GM23338 (cell line): ENCODE measurements around the gene CDH18. TPM values are rescaled to one million over a fixed set of nuclear protein-coding genes. Genes with fewer than 3 reads are reported as not detected.

ENCODE experiments used
- ATAC-seq: fragments of 200-7000 bp; cut with Tn5 transposase; 3 replicates; pipeline ENCODE4 v1.9.1; 2020
- DNase-seq: peaks from one replicate; pipeline ENCODE4 v3.0.0-alpha.2; 2015; ENCODE audit warnings: low spot score
- H2AFZ ChIP-seq: fragments of 200-600 bp; sonication (generic); 2 replicates; pipeline ENCODE4 v1.8.0; 2016; ENCODE audit warnings: antibody characterized with exemption, mild to moderate bottlenecking, moderate library complexity
- H3F3A ChIP-seq: fragments of 200-600 bp; sonication (generic); replicated peaks from 2 replicates; pipeline ENCODE4 v1.8.0; 2017; ENCODE audit warnings: antibody characterized with exemption, mixed run types, low read depth
- H3K27ac ChIP-seq: fragments of 200-600 bp; sonication (generic); 2 replicates; pipeline ENCODE4 v1.6.1; 2016; ENCODE audit warnings: low read depth
- H3K27me3 ChIP-seq: fragments of 200-600 bp; sonication (generic); 2 replicates; pipeline ENCODE4 v1.8.0; 2016; ENCODE audit warnings: mild to moderate bottlenecking, mixed run types, moderate library complexity; ENCODE audit not compliant: insufficient read depth
- H3K36me3 ChIP-seq: fragments of 200-600 bp; sonication (generic); 2 replicates; pipeline ENCODE4 v1.8.0; 2016; ENCODE audit warnings: mild to moderate bottlenecking; ENCODE audit not compliant: insufficient read depth
- H3K4me1 ChIP-seq: fragments of 200-600 bp; sonication (generic); 2 replicates; pipeline ENCODE4 v1.8.0; 2016; ENCODE audit warnings: mild to moderate bottlenecking, moderate library complexity; ENCODE audit not compliant: insufficient read depth
- H3K4me2 ChIP-seq: fragments of 200-600 bp; sonication (generic); 2 replicates; pipeline ENCODE4 v1.7.1; 2017; ENCODE audit warnings: mixed run types
- H3K4me3 ChIP-seq: fragments of 200-600 bp; sonication (generic); 2 replicates; pipeline ENCODE4 v1.6.1; 2016; ENCODE audit warnings: mixed run types
- H3K79me2 ChIP-seq: fragments of 200-600 bp; sonication (generic); replicated peaks from 2 replicates; pipeline ENCODE4 v1.8.0; 2017; ENCODE audit warnings: mild to moderate bottlenecking; ENCODE audit not compliant: insufficient read depth
- H3K9me2 ChIP-seq: fragments of 200-600 bp; sonication (generic); 2 replicates; pipeline ENCODE4 v1.8.0; 2017; ENCODE audit not compliant: insufficient read depth
- H4K20me1 ChIP-seq: fragments of 200-600 bp; sonication (generic); replicated peaks from 2 replicates; pipeline ENCODE4 v1.8.0; 2017; ENCODE audit warnings: mild to moderate bottlenecking; ENCODE audit not compliant: insufficient read depth
- H3K27ac Mint-ChIP-seq: 2 replicates; pipeline ENCODE4 v1.8.0; 2020; ENCODE audit warnings: inconsistent platforms, mild to moderate bottlenecking, moderate library complexity, mixed read lengths
- H3K27me3 Mint-ChIP-seq: 3 replicates; pipeline ENCODE4 v1.8.0; 2022; ENCODE audit warnings: low read depth, mild to moderate bottlenecking, moderate library complexity, mixed read lengths, inconsistent platforms; ENCODE audit not compliant: insufficient read depth, poor library complexity
- H3K36me3 Mint-ChIP-seq: 3 replicates; pipeline ENCODE4 v1.8.0; 2021; ENCODE audit warnings: low read depth, mild to moderate bottlenecking, inconsistent platforms, moderate library complexity, mixed read lengths
- H3K4me1 Mint-ChIP-seq: 3 replicates; pipeline ENCODE4 v1.8.0; 2020; ENCODE audit warnings: mild to moderate bottlenecking, inconsistent platforms, mixed read lengths
- H3K4me3 Mint-ChIP-seq: 3 replicates; pipeline ENCODE4 v1.8.0; 2021; ENCODE audit warnings: moderate library complexity, mild to moderate bottlenecking, inconsistent platforms, mixed read lengths
- H3K9me3 Mint-ChIP-seq: 3 replicates; pipeline ENCODE4 v1.8.0; 2020; ENCODE audit warnings: moderate library complexity, mild to moderate bottlenecking, inconsistent platforms, mixed read lengths
- CREB1 ChIP-seq: fragments of 250-450 bp; sonication (Bioruptor Pico); IDR thresholded peaks from 2 replicates; pipeline ENCODE4 v1.5.0; 2020; ENCODE audit warnings: low read depth, mild to moderate bottlenecking, moderate library complexity
- EZH2 ChIP-seq: fragments of 200-600 bp; sonication (generic); IDR thresholded peaks from one replicate; pipeline ENCODE4 v1.8.0; 2017; ENCODE audit warnings: antibody characterized with exemption, mild to moderate bottlenecking, low read depth; ENCODE audit not compliant: unreplicated experiment
- EZH2phosphoT487 ChIP-seq: fragments of 200-600 bp; sonication (generic); IDR thresholded peaks from one replicate; pipeline ENCODE4 v1.8.1; 2018; ENCODE audit warnings: antibody characterized with exemption; ENCODE audit not compliant: unreplicated experiment
- JUNB ChIP-seq: IDR thresholded peaks from one replicate; pipeline ENCODE4 v1.6.1; 2016; ENCODE audit warnings: antibody characterized with exemption; ENCODE audit not compliant: unreplicated experiment
- REST ChIP-seq: IDR thresholded peaks from one replicate; pipeline ENCODE4 v1.6.1; 2018; ENCODE audit warnings: antibody characterized with exemption; ENCODE audit not compliant: unreplicated experiment
- STAT1 ChIP-seq: IDR thresholded peaks from one replicate; pipeline ENCODE4 v1.6.1; 2016; ENCODE audit warnings: antibody characterized with exemption; ENCODE audit not compliant: unreplicated experiment
- ZNF114 ChIP-seq: fragments of 250-450 bp; sonication (Bioruptor Pico); IDR thresholded peaks from 2 replicates; pipeline ENCODE4 v1.5.0; 2020; ENCODE audit warnings: mild to moderate bottlenecking, moderate library complexity
- ZNF331 ChIP-seq: fragments of 250-450 bp; sonication (Bioruptor Pico); IDR thresholded peaks from 2 replicates; pipeline ENCODE4 v1.5.0; 2020; ENCODE audit warnings: low read depth, mild to moderate bottlenecking, moderate library complexity
- polyA plus RNA-seq: library from polyadenylated mRNA; unstranded; fragments of >200 nt; fragmentation: Nextera tagmentation; extraction: Ambion mirVana; gene quantifications from 2 replicates; pipeline ENCODE4 v1.2.1, GENCODE V29; 2016
- total RNA-seq: library from RNA; depleted of rRNA; stranded (reverse); fragments of >200 nt; shearing (Covaris generic); gene quantifications from 2 replicates; pipeline ENCODE4 v1.2.3, GENCODE V29; 2014
- TF ChIP-seq, protein P1 (sequence below): IDR thresholded peaks from 2 replicates; pipeline ENCODE4 v1.6.1; 2016; ENCODE audit warnings: antibody characterized with exemption

The CDH18 gene
- total and polyA plus RNA-seq, 2 experiments from 2014 or later: 1.3 TPM; not detected in 1

DNA sequence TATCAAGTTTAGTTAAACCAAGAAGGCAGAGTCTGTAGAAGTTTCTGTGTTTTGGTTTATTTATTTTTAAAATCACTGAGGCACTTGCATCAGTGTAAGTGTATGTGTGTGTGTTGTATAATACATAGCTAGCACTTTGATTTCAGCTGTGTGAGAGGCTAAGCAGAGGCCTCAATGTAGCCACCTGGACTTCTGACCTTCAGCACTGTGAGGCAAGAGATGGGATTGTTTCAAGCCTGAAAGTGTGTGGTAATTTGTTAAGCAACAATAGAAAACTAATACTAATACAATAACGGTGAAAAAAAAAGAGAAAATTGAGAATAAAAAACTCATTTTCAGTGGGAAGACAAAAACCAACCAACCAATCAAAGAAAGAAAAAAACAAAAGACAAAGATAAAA lies 327.3 kb downstream of the CDH18 start (continued):
- no peak for TF ChIP-seq ZNF331 (CRISPR knock-in tag)
- TF ChIP-seq EZH2phosphoT487: no peak
- no peak for TF ChIP-seq REST
- TF ChIP-seq ZNF114: no peak
- no peak for TF ChIP-seq STAT1
- TF ChIP-seq, protein P1, sequence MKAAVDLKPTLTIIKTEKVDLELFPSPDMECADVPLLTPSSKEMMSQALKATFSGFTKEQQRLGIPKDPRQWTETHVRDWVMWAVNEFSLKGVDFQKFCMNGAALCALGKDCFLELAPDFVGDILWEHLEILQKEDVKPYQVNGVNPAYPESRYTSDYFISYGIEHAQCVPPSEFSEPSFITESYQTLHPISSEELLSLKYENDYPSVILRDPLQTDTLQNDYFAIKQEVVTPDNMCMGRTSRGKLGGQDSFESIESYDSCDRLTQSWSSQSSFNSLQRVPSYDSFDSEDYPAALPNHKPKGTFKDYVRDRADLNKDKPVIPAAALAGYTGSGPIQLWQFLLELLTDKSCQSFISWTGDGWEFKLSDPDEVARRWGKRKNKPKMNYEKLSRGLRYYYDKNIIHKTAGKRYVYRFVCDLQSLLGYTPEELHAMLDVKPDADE: no peak
- TF ChIP-seq CREB1: no peak
- no peak for TF ChIP-seq EZH2

GRCh38 chr5:19655627-19656026 lies 332.4 kb downstream of the CDH18 start:
- 0 out of 3 replicates have a peak, but pooled peaks cover under 1% of the 10 kb centered on the region for H3K4me1 Mint-ChIP-seq
- no peaks in the 10 kb centered on the region for H3K27me3 ChIP-seq
- H3K36me3 ChIP-seq: no peaks in the 10 kb centered on the region
- no peak for DNase-seq
- H4K20me1 ChIP-seq: no peaks in the 10 kb centered on the region
- no peak overlapping the region for H3K27ac ChIP-seq
- H3K27me3 Mint-ChIP-seq: peaks cover 1% of the 10 kb centered on the region
- no peaks in the 10 kb centered on the region for H3K36me3 Mint-ChIP-seq
- no peaks in the 10 kb centered on the region for H3K9me2 ChIP-seq
- H3K27ac Mint-ChIP-seq: no peak overlapping the region
- H2AFZ ChIP-seq: no peak overlapping the region
- H3K4me2 ChIP-seq: no peak overlapping the region
- H3K4me3 Mint-ChIP-seq: no peak overlapping the region
- no peaks in the 10 kb centered on the region for H3K79me2 ChIP-seq
- no peak overlapping the region for H3K4me3 ChIP-seq
- H3F3A ChIP-seq: no peaks in the 10 kb centered on the region
- ATAC-seq: no peak
- no peak for TF ChIP-seq JUNB
- TF ChIP-seq, protein P1: no peak
- no peak for TF ChIP-seq EZH2phosphoT487
- H3K4me1 ChIP-seq: no peaks in the 10 kb centered on the region
- no peaks in the 10 kb centered on the region; the same call in 2 of the 3 replicates for H3K9me3 Mint-ChIP-seq
